Prostate gland (tissue), 2 donors: ENCODE results near the gene ALKBH2.

Source experiments
- CTCF ChIP-seq, 4 experiments: fragments of 200-600 bp in 2 of 4; fragments of 450-650 bp in 2 of 4; sonication (generic) in 2 of 4; IDR thresholded peaks; 1 replicate in 3 of 4; 2 replicates in 1 of 4; pipeline ENCODE4 v1.5.1; 2016 to 2019; ENCODE audit warnings: antibody characterized with exemption in 4 of 4, mild to moderate bottlenecking in 2 of 4, moderate library complexity in 2 of 4
- POLR2A ChIP-seq: fragments of 450-650 bp; IDR thresholded peaks from one replicate; pipeline ENCODE4 v1.6.1; 2016; ENCODE audit warnings: antibody characterized with exemption, mild to moderate bottlenecking

- TF ChIP-seq POLR2A (no peak), CTCF (IDR thresholded peaks at IDR 0.05) (no peak)
Observed at GRCh38 chr12:109056891-109057290, 36.4 kb downstream of the ALKBH2 start.
